ENCODE data around the gene EGFL8.

DNA sequence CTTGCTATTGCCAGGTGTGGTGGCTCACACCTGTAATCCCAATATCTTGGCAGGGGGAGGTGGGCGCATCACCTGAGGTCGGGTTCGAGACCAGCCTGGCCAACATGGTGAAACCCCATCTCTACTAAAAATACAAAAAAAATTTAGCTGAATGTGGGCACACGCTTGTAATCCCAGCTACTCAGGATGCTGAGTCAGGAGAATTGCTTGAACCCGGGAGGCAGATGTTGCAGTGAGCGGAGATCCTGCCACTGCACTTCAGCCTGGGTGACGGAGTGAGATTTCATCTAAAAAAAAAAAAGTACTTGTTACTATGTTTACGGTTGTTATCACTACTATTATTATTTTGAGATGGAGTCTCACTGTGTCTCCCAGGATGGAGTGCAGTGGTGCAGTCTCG, 7.5 kb upstream of the EGFL8 start:
- TF ChIP-seq EZH2 (IDR thresholded peaks at IDR 0.05; ENCODE audit: borderline replicate concordance, low read depth, low read length, severe bottlenecking) (no peak), POLR2A (IDR thresholded peaks at IDR 0.05; ENCODE audit: low read depth, low read length) (no peak), MYC (IDR thresholded peaks at IDR 0.05; ENCODE audit: low read depth, low read length) (no peak)
- TF ChIP-seq, protein P1, sequence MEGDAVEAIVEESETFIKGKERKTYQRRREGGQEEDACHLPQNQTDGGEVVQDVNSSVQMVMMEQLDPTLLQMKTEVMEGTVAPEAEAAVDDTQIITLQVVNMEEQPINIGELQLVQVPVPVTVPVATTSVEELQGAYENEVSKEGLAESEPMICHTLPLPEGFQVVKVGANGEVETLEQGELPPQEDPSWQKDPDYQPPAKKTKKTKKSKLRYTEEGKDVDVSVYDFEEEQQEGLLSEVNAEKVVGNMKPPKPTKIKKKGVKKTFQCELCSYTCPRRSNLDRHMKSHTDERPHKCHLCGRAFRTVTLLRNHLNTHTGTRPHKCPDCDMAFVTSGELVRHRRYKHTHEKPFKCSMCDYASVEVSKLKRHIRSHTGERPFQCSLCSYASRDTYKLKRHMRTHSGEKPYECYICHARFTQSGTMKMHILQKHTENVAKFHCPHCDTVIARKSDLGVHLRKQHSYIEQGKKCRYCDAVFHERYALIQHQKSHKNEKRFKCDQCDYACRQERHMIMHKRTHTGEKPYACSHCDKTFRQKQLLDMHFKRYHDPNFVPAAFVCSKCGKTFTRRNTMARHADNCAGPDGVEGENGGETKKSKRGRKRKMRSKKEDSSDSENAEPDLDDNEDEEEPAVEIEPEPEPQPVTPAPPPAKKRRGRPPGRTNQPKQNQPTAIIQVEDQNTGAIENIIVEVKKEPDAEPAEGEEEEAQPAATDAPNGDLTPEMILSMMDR (IDR thresholded peaks at IDR 0.05; ENCODE audit: extremely low read depth in 1 of 2, insufficient read depth in 1 of 2, low read depth in 1 of 2, low read length in 2 of 2), result no peak

Data from endothelial cell of umbilical vein (primary cell).